ENCODE results near the gene CST11. TPM values are rescaled to one million over a fixed set of nuclear protein-coding genes. Genes with fewer than 3 reads are reported as not detected.
A peak's percentile ranks its signal among the peaks of the same experiment; 100 is the strongest.

CST11 gene
- total RNA-seq, 1 experiment from 2014 or later, result not detected

DNA sequence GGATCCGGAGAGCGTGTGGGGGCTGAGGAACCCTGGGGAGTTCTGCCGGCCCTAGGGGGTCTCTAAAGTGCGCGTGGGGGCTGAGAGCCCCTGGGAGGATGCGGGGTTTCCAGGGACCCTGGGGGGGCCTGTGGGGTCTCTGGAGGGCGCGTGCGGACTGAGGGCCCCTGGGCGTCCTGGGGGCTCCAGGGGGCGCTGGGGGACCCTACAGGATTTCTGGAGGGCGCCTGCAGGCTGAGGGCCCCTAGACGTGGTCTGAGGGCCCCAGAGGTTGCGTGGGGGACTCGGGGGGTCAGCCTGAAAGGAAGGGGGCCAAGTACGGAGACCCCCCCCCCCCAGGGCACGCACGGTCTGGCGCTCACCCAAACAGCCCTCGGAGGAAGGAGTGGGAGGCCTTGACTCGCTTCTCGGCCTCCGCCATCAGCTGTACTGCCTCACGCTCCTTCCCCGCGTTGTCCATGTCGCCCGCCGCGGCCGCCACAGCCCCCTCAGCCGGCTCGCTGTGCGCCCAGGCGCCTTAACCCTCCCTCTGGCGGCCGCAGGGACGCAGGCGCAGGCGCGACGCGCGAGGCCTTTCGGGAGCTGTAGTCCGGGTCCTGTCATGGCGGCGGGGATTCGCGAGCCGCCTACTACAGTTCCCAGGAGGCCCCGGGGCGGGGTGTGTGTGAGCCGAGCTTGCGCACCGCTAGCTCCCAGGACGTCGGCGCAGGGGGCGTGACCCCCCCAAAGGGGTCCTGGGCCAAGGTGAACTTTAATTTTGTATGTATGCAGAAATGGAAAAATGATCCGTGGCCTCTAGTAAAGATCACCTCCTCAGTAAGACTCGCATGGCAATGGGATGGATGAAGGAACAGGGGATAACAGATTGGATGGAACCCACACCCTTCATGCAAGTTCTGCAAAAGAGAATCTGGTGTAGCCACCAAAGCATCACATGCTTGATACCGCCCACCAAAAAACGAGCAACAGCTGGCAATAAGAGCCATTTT is 31.4 kb downstream of the CST11 start, which contains the start of gene NAPB:
NAPB (minus strand) TSS at position 546 of the 989 bp plus-strand sequence; CDS start at position 460, 86 bp downstream.
- peak; percentile 90 for DNase-seq (ENCODE audit: low spot score)

DNA sequence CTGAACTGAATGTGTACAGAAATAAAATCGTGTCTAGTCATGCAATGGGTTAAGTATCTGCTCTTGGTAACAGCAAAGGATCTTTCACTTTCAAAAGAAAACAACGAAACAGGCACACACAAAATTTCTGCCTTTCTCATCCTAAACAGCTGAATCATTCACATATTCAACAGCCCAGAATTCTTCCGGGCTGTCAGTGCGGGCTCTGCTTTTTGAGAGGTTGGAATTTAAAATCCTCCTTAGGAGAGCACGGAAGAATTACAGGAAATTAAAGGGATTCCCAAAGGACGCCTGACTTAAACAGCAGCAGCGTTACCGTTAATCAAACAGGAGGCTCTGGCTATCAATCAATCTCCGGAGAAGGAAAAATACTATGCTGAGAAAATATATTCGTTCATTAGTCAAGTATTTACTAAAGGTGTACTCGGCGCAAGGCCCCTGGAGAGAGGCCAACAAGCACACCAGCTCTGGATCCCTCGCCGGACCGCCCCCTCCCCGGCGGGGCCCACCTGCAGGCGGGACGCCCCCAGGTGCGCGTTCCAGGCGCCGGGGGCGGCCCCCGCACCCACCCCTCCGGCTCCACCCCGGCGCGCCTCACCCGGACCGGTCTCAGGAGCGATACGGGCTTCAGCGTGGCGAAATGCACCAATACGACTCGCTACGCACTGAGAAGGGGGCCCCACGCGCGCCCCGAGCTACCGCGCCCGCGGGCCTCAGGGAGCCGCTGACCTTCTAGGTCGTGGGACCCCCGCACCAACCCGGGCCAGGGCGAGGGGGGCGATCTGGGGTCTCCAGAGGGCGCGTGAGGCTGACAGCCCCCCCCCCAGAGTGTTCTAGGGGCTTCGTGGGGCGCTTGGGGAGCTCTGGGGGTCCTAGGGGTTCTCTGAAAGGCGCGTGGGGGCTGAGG is 32.4 kb downstream of the CST11 start:
- peak; percentile 38 for DNase-seq (ENCODE audit: low spot score)

DNA sequence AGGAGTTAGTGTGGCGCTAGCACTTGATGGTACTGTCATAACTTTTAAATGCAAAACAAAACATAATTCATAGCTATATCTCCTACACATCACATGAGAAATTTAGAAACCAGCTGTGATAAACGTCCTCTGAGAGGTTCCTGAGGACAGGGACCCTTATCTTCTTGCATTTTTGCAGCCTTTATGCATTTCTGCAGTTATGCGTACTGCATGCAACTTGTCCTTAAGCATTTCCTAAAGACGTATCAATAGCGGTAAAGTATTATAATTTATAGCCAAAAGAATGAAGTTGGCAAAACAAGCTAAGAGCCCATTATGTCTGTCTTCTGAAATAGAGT is 33.0 kb downstream of the CST11 start:
- DNase-seq (ENCODE audit: low spot score), result no peak

DNA sequence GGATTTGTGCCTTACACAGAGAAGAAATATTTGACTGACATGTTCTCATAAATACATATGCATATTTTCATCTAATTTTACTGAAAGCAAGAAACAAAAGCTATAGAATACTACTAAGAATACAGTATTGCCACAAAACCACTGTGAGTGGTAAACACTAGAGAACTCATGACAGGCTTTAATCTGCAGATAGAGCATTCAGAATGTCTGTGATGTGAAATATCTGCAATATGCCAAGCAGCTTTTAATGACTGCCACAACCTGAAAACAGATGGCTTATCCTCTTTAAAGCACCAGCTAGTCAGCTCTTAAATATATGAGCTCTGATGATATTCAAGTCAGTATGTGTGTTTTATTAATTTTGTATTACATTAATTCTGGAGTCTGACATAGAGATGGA is 34.8 kb downstream of the CST11 start:
- no peak for DNase-seq (ENCODE audit: low spot score)

DNA sequence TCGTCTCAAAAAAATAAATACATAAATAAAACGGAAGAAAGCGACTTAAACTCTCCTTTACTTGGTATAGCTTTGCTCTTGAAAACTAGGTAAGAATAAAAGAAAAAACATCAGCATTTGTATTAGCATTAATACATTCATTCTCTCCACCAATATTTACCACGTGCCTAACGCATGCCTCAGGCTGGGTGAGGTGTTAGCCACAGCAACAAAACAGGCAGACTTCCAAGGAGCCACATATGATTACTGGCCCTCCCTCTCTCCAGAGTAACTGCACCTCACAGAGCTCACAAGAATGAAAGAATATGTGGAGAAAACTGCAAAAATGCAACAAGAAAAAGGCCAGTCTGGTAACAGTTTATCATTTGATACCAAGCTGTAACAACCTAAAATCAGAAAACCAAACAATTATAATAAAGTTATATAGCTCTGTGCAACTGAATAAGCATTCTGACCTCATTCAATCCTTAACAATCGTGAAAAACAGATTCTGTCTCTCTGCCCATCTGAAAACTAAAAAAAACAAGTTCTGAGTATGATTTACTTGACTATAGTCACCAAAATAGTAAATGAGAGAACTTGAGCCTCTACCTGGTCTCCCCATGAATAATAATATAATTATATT is 36.6 kb downstream of the CST11 start:
- DNase-seq (ENCODE audit: low spot score), result no peak

DNA sequence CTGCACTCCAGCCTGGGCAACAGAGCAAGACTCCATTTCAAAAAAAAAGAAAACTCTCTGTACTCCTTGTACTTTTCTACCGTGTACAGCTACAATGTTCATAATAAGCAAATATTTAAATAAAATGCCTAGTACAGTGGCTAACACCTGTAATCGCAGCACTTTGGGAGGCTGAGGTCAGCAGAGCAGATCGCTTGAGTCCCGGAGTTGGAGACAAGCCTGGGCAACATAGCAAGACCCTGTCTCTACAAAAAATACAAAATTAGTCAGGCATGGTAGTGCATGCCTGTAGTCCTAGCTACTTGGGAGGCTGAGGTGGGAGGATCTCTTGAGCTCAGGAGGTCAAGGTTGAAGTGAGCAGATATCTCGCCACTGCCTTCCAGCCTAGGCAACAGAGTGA is 37.1 kb downstream of the CST11 start:
- DNase-seq (ENCODE audit: low spot score), result no peak

DNA sequence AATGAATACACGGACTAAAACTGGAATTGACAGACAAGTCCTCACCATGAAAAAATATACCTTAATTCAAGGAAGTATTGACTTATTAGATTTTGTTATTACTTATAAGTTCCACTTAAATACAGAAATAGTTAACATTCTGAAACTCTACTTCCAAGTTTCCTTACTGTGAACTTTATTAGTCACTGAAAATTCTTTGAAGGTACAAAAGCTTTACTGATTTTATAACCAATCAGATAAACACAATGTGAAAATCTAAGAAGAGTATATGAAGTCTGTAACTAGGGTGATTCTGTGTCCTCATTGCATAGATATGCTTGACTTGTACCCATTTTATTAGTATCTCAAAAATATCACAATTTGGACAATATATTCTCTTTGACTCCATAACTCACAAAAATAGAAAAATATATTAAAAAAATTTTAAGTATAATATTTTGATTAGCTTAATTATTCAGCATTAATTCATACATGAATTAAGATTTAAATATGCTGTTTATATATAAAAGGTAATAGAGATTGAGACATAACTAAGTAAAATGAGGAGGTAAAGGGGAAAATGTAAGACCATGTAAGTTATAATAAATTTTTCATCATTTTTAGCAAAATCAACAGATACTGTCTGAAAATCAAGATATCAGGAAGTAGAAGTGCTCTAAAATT is 38.0 kb downstream of the CST11 start:
- no peak for DNase-seq (ENCODE audit: low spot score)

DNA sequence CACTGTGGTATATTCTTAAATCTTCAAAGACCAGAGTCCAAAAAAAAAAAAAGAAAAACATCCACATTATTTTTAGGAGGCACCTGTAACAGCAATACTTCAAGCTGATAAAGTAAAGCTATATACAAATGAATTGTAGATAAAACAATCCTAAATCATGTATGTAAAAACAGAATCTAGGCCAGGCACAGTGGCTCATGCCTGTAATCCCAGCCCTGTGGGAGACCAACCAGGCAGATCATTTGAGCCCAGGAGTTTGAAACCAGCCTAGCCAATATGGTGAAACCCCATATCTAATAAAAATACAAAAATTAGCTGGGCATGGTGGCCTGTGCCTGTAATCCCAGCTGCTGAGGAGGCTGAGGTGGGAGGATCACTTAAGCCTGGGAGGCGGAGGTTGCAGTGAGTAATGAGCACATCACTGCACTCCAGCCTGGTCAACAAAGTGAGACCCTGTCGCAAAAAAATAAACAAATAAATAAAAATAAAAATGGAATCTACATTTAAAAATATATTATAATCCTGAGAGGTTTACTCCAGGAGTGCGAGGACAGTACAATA is 38.7 kb downstream of the CST11 start:
- DNase-seq (ENCODE audit: low spot score), result no peak

DNA sequence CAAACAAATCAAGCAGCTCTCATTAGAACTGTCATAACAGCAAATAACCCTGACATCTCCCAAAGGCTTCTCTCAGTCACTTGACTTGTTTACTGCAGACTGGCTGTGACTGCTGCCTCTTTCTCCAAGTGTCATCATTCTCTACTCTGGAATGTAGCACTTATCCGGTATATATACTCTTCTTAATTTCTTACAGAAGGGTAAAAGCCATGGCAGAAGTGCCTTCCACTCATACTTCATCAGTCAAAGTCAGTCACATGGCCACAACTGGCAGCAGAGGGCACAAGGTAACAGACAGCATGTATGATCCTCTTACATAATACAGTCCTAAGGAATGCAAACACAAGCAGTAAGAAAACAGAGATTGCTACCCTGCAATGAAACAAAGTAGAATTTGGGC is 40.6 kb downstream of the CST11 start:
- DNase-seq (ENCODE audit: low spot score), result no peak

DNA sequence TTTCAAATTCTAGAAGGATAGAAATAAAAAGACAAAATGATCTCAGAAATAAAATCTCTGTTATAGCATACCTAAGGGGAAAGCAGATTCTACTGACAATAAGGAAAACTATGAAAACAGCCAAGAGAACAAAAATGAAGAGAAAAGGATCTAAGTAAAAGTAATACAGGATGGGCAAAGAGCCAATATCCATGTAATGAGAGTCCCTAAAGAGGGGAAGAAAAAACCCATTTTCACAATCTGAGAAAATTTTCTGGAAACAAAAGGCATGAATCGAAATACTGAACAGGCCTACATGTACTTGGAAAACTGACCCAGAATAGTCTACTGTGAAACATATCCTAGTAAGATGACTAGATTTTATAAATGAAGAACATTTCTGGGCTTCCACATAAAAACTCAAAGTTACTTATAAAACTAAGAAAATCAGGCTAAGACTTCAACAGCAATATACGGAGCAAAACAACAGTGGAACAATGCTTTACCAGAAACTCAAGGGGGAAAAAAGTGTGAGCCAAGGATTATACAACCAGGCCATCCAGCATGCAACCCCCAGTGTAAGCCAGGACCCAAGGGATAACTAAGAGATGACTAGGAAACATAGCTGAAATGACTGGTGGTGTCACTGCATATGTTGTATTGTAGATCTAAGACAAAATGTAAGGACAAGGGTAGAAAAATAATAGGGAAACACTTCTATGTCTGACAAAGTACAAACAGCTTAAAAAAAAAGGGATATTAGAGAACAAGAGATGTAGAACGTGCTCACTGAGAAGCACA is 41.6 kb downstream of the CST11 start:
- no peak for DNase-seq (ENCODE audit: low spot score)

DNA sequence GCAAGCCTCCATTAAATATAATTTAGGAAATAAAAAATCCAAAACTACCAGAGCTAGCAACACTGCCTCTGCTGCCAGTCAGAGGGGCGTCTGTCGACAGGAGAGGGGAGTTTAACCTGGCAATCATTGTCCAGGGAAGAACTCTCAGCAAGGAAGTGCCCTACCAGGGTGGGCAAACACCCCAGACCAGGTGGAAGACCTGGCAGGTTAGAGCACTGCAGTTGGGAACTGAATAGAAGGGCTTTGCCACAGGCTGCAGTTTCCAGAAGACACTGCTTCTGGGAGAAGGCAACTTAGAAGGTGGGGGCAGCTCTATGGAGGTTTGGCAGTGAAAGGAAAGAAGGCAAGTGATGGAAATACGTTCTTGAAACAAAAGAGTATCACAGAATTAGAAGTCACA is 42.9 kb downstream of the CST11 start:
- no peak for DNase-seq (ENCODE audit: low spot score)

DNA sequence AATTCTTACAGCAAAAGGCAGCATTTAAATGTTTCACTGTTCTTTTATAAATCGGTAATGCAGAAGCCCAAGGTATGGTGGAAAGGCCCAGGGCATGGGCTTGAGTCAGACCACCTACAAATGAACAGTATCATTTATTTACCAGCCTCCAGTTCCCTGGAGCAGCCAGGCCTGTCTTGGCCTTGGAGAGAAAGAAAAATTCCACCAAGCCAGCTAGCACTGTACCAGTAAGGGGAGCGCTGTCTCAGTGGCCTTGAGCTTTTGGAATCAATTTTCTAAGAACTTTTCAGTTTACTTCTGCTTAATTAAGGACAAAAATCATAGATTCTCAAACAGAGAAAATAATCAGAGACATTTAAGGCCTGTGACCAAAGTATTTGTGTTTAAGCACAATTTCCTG is 43.7 kb downstream of the CST11 start:
- no peak for DNase-seq (ENCODE audit: low spot score)

DNA sequence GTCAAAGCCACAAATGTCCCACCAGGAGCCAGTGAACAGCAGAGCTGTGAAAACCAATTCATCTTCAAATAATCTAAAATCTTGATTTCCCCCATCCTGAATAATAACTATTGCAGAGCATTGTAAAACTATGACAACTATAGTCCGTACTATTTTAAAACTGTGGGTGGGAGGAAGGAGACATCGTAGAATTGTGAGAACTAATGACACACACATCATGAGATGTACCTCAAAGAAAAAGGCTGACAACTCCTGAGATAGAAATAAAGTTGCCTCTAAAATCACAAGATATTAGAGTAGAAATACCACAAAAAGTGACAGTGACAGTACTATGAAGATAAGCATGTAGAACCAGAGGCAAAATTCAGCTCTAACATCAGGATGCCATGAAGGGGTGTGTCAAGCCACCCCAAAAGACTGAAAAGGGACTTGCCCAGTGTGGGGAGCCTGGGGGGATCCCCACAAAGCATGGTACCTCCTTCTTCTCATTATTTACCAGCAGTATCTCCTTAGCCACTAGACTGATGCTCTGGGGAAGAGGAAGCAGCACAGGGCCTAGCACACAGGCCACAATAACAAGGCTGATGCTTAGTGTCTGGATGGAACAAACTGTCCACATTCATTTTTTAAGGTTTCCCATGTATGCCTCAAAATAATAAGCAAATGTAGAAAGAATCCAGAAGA is 44.8 kb downstream of the CST11 start:
- no peak for DNase-seq (ENCODE audit: low spot score)

DNA sequence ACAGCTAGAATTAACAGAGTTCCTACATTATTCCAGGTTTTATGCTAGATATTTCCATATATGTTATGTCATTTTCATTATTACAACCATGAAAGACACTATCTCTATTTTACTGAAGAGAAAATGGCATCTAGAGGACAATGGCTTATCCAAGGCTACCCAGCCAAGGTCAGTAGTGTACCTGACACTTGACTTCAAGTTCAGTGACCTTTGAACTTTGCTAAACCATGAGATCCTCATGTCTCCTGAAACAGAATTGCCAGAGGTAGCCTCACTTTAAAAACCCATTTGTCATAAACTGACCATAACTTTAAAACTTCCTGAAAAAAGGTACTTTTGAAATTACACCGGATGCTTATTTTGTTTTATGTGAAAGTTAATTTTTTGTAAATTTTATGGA is 45.8 kb downstream of the CST11 start:
- DNase-seq (ENCODE audit: low spot score), result no peak

DNA sequence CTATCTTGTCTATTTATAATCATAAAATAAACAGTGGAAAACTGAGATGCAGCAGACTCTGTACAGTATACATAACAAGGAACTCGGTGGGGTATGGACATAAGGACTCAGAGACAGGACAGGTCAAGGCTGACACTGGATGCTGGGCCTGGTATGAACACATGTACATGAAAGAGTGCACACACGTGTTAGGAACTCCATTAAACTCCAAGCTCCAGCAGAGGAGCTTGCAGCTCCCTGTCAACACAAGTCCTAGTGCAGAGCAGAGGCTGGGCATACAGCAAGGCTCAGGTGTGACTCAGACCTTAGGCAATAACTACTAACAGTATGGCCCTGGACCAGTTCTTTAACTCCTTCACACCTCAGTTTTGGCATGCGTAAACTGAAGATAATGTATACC is 48.5 kb downstream of the CST11 start:
- DNase-seq (ENCODE audit: low spot score), result no peak

DNA sequence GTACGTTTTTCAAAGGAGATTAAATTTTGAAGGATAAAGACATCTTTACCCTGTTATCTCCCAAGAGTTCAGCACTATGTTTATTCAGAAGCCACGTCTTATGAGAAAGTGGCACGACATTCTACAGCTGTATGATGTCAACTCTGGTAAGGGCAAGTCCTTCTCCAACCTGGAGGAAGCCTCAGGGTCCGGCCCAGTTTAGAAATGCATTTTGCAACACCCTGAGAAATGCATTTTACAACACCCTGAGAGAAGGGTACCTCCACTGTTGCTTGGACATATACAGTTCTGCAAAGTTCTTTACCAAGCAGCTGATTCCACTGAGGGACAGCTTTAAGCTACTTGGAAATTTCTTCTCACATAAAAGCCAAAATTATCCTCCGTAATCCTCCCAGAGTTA is 48.9 kb downstream of the CST11 start:
- no peak for DNase-seq (ENCODE audit: low spot score)

DNA sequence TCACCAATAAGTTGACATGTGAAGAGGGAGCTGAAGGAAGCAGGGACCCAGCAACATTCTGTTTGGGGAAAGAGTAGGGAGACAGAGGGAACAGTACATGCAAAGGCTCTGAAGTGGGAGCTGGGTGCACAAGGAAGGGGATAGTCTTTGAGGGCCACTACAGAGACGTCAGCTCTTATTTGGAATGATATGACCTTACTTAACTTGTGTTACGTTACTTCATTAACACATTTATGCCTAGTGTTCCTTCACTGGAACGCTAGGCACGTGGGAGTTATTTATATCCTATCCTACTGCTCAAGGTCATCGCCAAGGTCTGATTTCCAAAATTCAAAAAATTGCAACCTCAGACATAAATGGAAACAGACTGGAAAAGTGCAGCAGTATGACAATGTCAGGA is 51.6 kb downstream of the CST11 start:
- DNase-seq (ENCODE audit: low spot score), result no peak

All from HT-29 (cell line).